Neuronal stem cell (in vitro differentiated cells): ENCODE results near the gene UVSSA.

Experiments used
- DNase-seq: peaks from one replicate; pipeline ENCODE4 v3.0.0-alpha.2; 2013; ENCODE audit warnings: low spot score
- H2AFZ ChIP-seq: one replicate; pipeline ENCODE4 v1.6.1; 2013; ENCODE audit warnings: mild to moderate bottlenecking, low read length, inconsistent platforms
- H2AK5ac ChIP-seq: 2 replicates; pipeline ENCODE4 v1.6.1; 2013; ENCODE audit warnings: low read depth, mild to moderate bottlenecking, inconsistent platforms, low read length, moderate library complexity, mixed read lengths
- H2BK120ac ChIP-seq: 2 replicates; pipeline ENCODE4 v1.6.1; 2013; ENCODE audit warnings: low read depth, mild to moderate bottlenecking, inconsistent platforms, low read length, moderate library complexity, mixed read lengths
- H2BK12ac ChIP-seq: one replicate; pipeline ENCODE4 v1.6.1; 2013; ENCODE audit warnings: low read length, inconsistent platforms
- H2BK15ac ChIP-seq: 2 replicates; pipeline ENCODE4 v1.6.1; 2013; ENCODE audit warnings: mild to moderate bottlenecking, low read length, inconsistent platforms, mixed read lengths
- H2BK5ac ChIP-seq: one replicate; pipeline ENCODE4 v1.6.1; 2013; ENCODE audit warnings: inconsistent platforms, mild to moderate bottlenecking, low read length, moderate library complexity
- H3K14ac ChIP-seq: one replicate; pipeline ENCODE4 v1.6.1; 2013; ENCODE audit warnings: low read length, inconsistent platforms
- H3K18ac ChIP-seq: 2 replicates; pipeline ENCODE4 v1.6.1; 2013; ENCODE audit warnings: low read length, inconsistent platforms
- H3K23ac ChIP-seq: 2 replicates; pipeline ENCODE4 v1.6.1; 2013; ENCODE audit warnings: low read depth, mild to moderate bottlenecking, mixed read lengths, low read length, inconsistent platforms; ENCODE audit not compliant: poor library complexity
- H3K27ac ChIP-seq: replicated peaks from 3 replicates; pipeline ENCODE4 v1.5.1; 2013; ENCODE audit warnings: low read length, inconsistent platforms
- H3K27me3 ChIP-seq, 3 experiments: 2 replicates each; pipeline ENCODE4 v1.6.1; 2013; ENCODE audit warnings: low read length in 3 of 3, mild to moderate bottlenecking in 2 of 3, inconsistent platforms in 1 of 3, low read depth in 1 of 3, mixed read lengths in 1 of 3, moderate library complexity in 1 of 3; ENCODE audit not compliant: control insufficient read depth in 3 of 3, insufficient read depth in 3 of 3
- H3K36me3 ChIP-seq, 2 donors: replicated peaks in 1 of 2; 2 replicates each; pipeline ENCODE4 v1.6.1; 2013; ENCODE audit warnings: low read length in 2 of 2; ENCODE audit not compliant: control insufficient read depth in 2 of 2, insufficient read depth in 2 of 2
- H3K4ac ChIP-seq: 2 replicates; pipeline ENCODE4 v1.6.1; 2013; ENCODE audit warnings: inconsistent platforms, mild to moderate bottlenecking, low read length, moderate library complexity
- H3K4me1 ChIP-seq, 2 donors: 1 replicate in 1 of 2; 2 replicates in 1 of 2; pipeline ENCODE4 v1.6.1; 2013; ENCODE audit warnings: low read length in 2 of 2, low read depth in 1 of 2; ENCODE audit not compliant: control insufficient read depth in 2 of 2, insufficient read depth in 1 of 2
- H3K4me2 ChIP-seq: one replicate; pipeline ENCODE4 v1.6.1; 2013; ENCODE audit warnings: mild to moderate bottlenecking, low read length, inconsistent platforms; ENCODE audit not compliant: insufficient read depth, poor library complexity, severe bottlenecking
- H3K4me3 ChIP-seq, 2 donors: 2 replicates each; pipeline ENCODE4 v1.5.1; 2013; ENCODE audit warnings: low read length in 2 of 2, mild to moderate bottlenecking in 2 of 2, inconsistent platforms in 1 of 2, moderate library complexity in 1 of 2
- H3K79me1 ChIP-seq: one replicate; pipeline ENCODE4 v1.6.1; 2013; ENCODE audit warnings: low read depth, mild to moderate bottlenecking, inconsistent platforms, low read length, moderate library complexity
- H3K9ac ChIP-seq: one replicate; pipeline ENCODE4 v1.6.1; 2013; ENCODE audit warnings: mild to moderate bottlenecking, low read depth, low read length, inconsistent platforms; ENCODE audit not compliant: poor library complexity
- H3K9me3 ChIP-seq, 2 donors: replicated peaks in 1 of 2; 2 replicates each; pipeline versions ENCODE3 to v1.6.1; 2013; ENCODE audit warnings: low read length in 2 of 2, mild to moderate bottlenecking in 2 of 2, inconsistent platforms in 1 of 2, low read depth in 1 of 2, mixed read lengths in 1 of 2, moderate library complexity in 1 of 2; ENCODE audit not compliant: control insufficient read depth in 2 of 2, insufficient read depth in 1 of 2
- H4K8ac ChIP-seq: one replicate; pipeline ENCODE4 v1.6.1; 2013; ENCODE audit warnings: low read depth, mild to moderate bottlenecking, inconsistent platforms, low read length, moderate library complexity
- H4K91ac ChIP-seq: one replicate; pipeline ENCODE4 v1.6.1; 2013; ENCODE audit warnings: low read length, low read depth, mild to moderate bottlenecking, inconsistent platforms; ENCODE audit not compliant: poor library complexity
- WGBS, 2 donors: extraction: QIAGEN DNeasy Blood & Tissue Kit; methylation state at CpG; one replicate each; pipeline ENCODE4 v1.1.7; 2013; ENCODE audit warnings: missing lambda C conversion rate in 2 of 2, mixed read lengths in 1 of 2; ENCODE audit not compliant: insufficient read length in 2 of 2, insufficient replicate concordance in 1 of 2; ENCODE audit errors: extremely low coverage in 2 of 2; 5-methylcytosine and 5-hydroxymethylcytosine counted together

UVSSA gene

DNA sequence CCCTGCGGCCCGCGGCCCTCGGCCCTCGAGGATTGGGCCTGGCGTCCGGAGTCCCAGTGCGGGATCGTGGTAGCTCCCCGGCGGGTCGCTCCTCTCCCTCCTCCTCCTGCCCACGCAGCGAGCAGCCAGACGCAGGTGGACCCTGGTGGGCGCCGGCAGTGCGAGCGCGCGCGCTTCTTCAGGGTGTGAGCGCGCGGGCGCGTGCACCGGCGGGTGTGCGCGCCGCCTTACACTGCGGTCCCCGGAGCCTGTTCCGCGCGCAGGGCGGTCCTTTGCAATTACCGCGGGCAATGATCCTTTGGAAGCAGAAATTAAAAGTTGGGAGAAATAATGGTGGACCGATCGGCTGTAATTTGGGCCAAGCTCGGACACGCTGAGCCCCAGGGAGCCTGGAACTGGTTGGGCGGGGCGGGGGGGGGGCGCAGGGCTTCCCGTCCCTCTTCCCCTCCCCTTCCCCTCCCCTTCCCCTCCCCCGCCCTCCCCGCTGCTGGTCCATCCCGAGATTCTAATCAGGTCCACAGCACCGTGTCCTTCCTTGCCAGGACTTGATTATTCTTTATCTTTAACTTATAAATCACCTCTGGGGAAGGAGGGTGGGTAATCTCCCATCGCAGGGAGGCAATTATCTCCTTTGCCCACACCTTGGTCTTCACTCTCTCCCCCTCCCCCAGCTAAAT, 60.8 kb downstream of the UVSSA start:
- no CpG with 5 or more reads among the region's 53 CpGs for WGBS, 2 donors
- H3K36me3 ChIP-seq = no peaks in the 10 kb centered on the region
- no peak overlapping the region for H2AFZ ChIP-seq
- no peak for DNase-seq
- no peak overlapping the region for H2BK15ac ChIP-seq
- no peak overlapping the region for H2BK120ac ChIP-seq
- H3K4me1 ChIP-seq = no peaks in the 10 kb centered on the region
- H3K4ac ChIP-seq = no peak overlapping the region
- H3K9ac ChIP-seq = no peak overlapping the region
- no peak overlapping the region for H3K27ac ChIP-seq
- no peak overlapping the region for H4K8ac ChIP-seq
- peak overlapping the region; percentile 43 for H3K23ac ChIP-seq
- H3K9me3 ChIP-seq = peaks cover 0 to 5% of the 10 kb centered on the region in 2 donors
- no peak overlapping the region for H4K91ac ChIP-seq
- H3K27me3 ChIP-seq = peaks cover 67 to 97% (median 74%) of the 10 kb centered on the region in 3 experiments
- H3K18ac ChIP-seq = no peak overlapping the region
- H3K4me3 ChIP-seq = peak overlapping the region in 1 of 2 donors; percentile 26
- peak overlapping the region; percentile 18 for H3K4me2 ChIP-seq
- no peaks in the 10 kb centered on the region for H3K79me1 ChIP-seq
- H2BK5ac ChIP-seq = no peak overlapping the region
- no peak overlapping the region for H2AK5ac ChIP-seq
- H2BK12ac ChIP-seq = no peak overlapping the region
- H3K14ac ChIP-seq = no peak overlapping the region

DNA sequence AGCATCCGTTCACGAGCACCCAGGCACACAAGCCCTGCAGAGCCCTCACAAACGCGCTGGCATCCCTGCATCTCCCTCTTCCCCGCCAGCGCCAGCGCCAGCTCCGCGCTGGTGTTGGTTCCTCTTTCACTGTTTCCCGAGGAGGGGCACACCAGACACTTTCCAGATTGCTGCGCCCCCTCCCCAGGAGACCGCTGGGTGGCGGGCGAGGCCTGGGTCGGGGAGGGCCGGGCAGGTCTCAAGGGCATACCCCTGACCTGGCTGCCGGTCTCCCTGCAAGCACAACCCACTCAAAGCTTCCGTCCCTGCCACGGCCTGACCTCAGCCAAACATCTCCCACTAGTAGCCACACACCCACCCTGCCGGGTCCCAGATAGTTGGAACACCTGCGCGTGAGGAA, 61.4 kb downstream of the UVSSA start:
- WGBS, 2 donors = no CpG with 5 or more reads among the region's 22 CpGs
- H3K4ac ChIP-seq = no peak overlapping the region
- H3K9me3 ChIP-seq = peaks cover 0 to 6% of the 10 kb centered on the region in 2 donors
- no peak overlapping the region for H4K91ac ChIP-seq
- no peaks in the 10 kb centered on the region for H3K79me1 ChIP-seq
- no peaks in the 10 kb centered on the region for H3K36me3 ChIP-seq
- H3K4me2 ChIP-seq = no peak overlapping the region
- no peak overlapping the region for H3K9ac ChIP-seq
- no peaks in the 10 kb centered on the region for H3K4me1 ChIP-seq
- no peak overlapping the region for H2BK12ac ChIP-seq
- peaks cover 66 to 97% (median 81%) of the 10 kb centered on the region in 3 experiments for H3K27me3 ChIP-seq
- no peak overlapping the region for H2AK5ac ChIP-seq
- peak overlapping the region; percentile 68 for H3K23ac ChIP-seq
- H2BK15ac ChIP-seq = no peak overlapping the region
- DNase-seq = no peak
- no peak overlapping the region for H2BK5ac ChIP-seq
- H3K18ac ChIP-seq = no peak overlapping the region
- no peak overlapping the region for H2AFZ ChIP-seq
- H3K27ac ChIP-seq = no peak overlapping the region
- peak overlapping the region in 1 of 2 donors; percentile 35 for H3K4me3 ChIP-seq
- no peak overlapping the region for H3K14ac ChIP-seq
- H4K8ac ChIP-seq = no peak overlapping the region
- H2BK120ac ChIP-seq = no peak overlapping the region

DNA sequence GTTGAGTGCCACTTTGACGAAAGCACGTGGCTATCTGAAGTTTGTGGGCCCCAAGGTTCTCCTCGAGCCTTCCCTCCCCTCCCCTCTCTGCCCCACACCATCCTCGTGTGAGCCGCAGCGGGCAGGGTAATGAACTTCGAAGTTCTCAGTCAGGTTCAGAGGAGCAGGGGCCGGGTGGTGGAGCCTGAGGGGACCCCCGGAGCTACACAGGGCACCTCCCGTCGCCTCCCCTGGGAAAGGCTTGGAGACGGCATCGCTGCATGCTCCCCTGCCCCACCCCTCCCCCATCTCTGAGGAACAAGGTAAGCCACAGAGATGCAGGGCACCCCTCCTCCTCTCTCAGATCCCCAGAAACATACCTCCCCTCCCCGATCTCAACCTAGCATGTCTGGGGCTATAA, 62.1 kb downstream of the UVSSA start:
- no peak overlapping the region for H2BK5ac ChIP-seq
- no peak overlapping the region for H3K23ac ChIP-seq
- WGBS, 2 donors = no CpG with 5 or more reads among the region's 14 CpGs
- H3K9ac ChIP-seq = no peak overlapping the region
- H3K27me3 ChIP-seq = peaks cover 66 to 97% (median 87%) of the 10 kb centered on the region in 3 experiments
- H3K4me2 ChIP-seq = no peak overlapping the region
- no peak overlapping the region for H3K14ac ChIP-seq
- no peak overlapping the region for H2AFZ ChIP-seq
- H3K4me3 ChIP-seq = no peak overlapping the region
- no peak overlapping the region for H4K8ac ChIP-seq
- H3K9me3 ChIP-seq = peaks cover 0 to 9% of the 10 kb centered on the region in 2 donors
- H3K36me3 ChIP-seq = no peaks in the 10 kb centered on the region
- H3K4ac ChIP-seq = no peak overlapping the region
- no peaks in the 10 kb centered on the region for H3K4me1 ChIP-seq
- no peak overlapping the region for H2BK120ac ChIP-seq
- no peak overlapping the region for H4K91ac ChIP-seq
- DNase-seq = no peak
- H2AK5ac ChIP-seq = no peak overlapping the region
- H2BK15ac ChIP-seq = no peak overlapping the region
- H2BK12ac ChIP-seq = no peak overlapping the region
- H3K18ac ChIP-seq = no peak overlapping the region
- H3K27ac ChIP-seq = no peak overlapping the region
- H3K79me1 ChIP-seq = no peaks in the 10 kb centered on the region

DNA sequence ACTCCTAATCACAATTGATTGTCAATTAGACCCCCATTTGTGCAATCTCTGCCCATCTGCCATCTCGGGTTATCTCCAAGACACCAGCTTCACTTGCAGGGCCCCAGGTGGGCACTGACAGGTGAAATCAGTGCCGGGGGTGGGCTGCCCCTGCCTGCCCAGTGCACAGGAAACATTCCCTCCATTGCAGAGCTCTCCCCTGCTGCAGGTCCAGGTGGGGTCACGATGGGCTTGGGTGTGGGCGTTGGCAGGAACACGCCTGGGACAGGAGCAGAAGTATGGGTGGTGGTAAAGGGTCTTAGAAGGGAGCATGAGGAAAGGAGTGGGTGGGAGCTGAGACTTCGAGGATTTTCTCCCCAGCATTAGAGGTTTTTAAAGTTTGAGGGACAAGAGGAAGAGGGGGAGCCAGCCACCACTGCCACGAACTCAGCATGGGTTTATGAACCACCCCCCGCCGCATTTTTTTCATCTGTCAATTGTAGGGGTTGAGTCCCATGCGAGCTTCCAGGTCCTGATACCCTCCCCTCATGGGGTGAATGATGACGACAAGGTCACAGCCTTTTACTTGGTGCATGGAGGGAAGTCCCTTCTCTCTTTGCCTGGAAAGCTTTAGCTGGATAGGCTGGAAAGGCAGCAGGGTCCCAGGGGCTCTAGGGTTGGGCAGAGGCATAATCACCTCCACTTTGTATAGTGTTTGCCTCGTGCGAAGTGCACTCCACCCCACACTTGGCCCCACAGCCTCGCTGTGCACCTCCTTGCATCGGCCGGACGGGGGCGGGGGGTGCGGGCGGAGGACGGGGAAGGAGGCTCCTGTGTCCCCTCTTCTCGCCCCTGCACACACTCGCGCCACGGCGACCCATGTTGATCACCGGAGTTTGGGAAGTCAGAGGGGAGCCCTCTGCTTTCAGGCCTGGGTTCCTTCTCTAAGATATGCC, 62.8 kb downstream of the UVSSA start:
- WGBS, 2 donors = no CpG with 5 or more reads among the region's 27 CpGs
- Histone ChIP-seq H3K14ac (peak overlapping the region; percentile 71), H3K9me3 (peaks cover 0 to 9% of the 10 kb centered on the region in 2 donors), H3K4me3 (no peak overlapping the region), H3K18ac (no peak overlapping the region), H3K4me1 (no peaks in the 10 kb centered on the region), H3K36me3 (no peaks in the 10 kb centered on the region), H3K23ac (no peak overlapping the region), H2BK120ac (no peak overlapping the region), H3K79me1 (no peaks in the 10 kb centered on the region), H3K4ac (no peak overlapping the region), H3K27me3 (peaks cover 60 to 91% (median 84%) of the 10 kb centered on the region in 3 experiments), H4K91ac (no peak overlapping the region), H2AK5ac (no peak overlapping the region), H2AFZ (no peak overlapping the region), H3K4me2 (no peak overlapping the region), H3K27ac (no peak overlapping the region), H3K9ac (no peak overlapping the region), H2BK5ac (no peak overlapping the region), H2BK12ac (no peak overlapping the region), H2BK15ac (no peak overlapping the region), H4K8ac (no peak overlapping the region)
- DNase-seq = no peak
